ENCODE data around the gene ZBTB7C.

ZBTB7C gene

DNA sequence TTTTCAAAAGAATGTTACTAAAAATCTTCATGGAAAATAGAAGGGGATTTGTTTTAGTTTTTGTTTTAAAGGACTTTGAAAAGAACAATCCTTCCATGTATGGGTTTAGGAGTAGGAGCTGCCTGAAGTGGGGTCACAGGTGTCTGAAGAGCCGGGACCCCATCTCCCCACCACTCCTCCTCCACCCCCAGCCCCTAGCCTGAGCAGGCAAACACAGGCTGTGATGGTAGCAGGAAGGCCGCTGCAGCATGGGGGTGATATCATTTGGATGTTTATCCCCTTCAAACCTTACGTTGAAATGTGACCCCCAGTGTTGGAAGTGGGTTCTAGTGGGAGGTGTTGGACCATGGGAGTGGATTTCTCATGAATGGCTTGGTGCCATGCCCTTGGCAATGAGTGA lies 93.0 kb downstream of the ZBTB7C start:
- H3K27ac ChIP-seq (ENCODE audit: low read length) = no peak overlapping the region
- H3K9me3 ChIP-seq (ENCODE audit: insufficient read depth, low read depth, low read length) = no peaks in the 10 kb centered on the region
- no peak overlapping the region for H3K9ac ChIP-seq (ENCODE audit: low read depth, low read length)
- H3K4me3 ChIP-seq (ENCODE audit: low read length) = no peak overlapping the region
- no peaks in the 10 kb centered on the region for H3K36me3 ChIP-seq (ENCODE audit: insufficient read depth, low read depth, low read length)
- H3K27me3 ChIP-seq (ENCODE audit: insufficient read depth, low read length) = no peaks in the 10 kb centered on the region; the same call in 1 of the 2 replicates
- peaks cover 5% of the 10 kb centered on the region for H3K4me1 ChIP-seq (ENCODE audit: insufficient read depth, low read length)

DNA sequence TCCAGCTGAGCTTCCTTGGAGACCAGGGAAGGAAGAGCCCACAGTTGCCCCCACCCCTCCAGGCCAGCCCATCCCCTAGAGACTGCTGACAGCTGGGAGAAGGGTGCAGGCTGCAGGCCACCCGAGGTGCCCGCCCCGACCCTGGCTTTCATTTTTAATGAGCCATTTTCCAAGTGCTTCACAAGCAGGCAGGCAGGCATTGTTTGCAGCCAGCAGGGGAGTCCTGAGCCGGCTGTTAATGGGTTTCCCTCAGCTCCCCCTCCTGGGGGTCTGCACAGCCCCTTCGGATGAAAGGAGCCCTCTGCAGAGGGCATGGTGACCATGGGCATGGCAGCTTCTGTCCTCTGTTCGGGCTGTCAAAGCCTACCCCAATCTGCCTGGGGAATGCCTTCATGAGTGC lies 94.5 kb downstream of the ZBTB7C start:
- Histone ChIP-seq H3K27ac (ENCODE audit: low read length) (no peak overlapping the region), H3K27me3 (ENCODE audit: insufficient read depth, low read length) (no peaks in the 10 kb centered on the region; the same call in 1 of the 2 replicates), H3K9me3 (ENCODE audit: insufficient read depth, low read depth, low read length) (no peaks in the 10 kb centered on the region), H3K36me3 (ENCODE audit: insufficient read depth, low read depth, low read length) (no peaks in the 10 kb centered on the region), H3K9ac (ENCODE audit: low read depth, low read length) (no peak overlapping the region), H3K4me1 (ENCODE audit: insufficient read depth, low read length) (peaks cover 5% of the 10 kb centered on the region), H3K4me3 (ENCODE audit: low read length) (no peak overlapping the region)

DNA sequence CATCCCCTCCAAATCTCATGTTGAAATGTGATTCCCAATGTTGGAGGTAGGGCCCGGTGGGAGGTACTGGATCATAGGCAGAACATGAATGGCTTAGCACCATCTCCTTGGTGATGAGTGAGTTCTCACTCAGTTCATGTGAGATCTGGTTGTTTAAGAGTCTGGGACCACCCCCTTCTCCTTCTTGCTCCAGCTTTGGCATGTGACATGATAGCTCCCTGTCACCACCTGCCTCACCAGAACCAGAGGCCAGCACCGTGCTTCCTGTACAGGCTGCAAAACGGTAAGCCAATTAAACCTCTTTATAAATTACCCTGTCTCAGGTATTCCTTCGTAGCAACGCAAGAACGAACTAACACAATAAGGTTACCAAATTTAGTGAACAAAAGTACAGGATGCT lies 95.4 kb downstream of the ZBTB7C start:
- no peaks in the 10 kb centered on the region; the same call in 1 of the 2 replicates for H3K27me3 ChIP-seq (ENCODE audit: insufficient read depth, low read length)
- no peaks in the 10 kb centered on the region for H3K36me3 ChIP-seq (ENCODE audit: insufficient read depth, low read depth, low read length)
- no peak overlapping the region for H3K4me3 ChIP-seq (ENCODE audit: low read length)
- H3K9me3 ChIP-seq (ENCODE audit: insufficient read depth, low read depth, low read length) = no peaks in the 10 kb centered on the region
- H3K9ac ChIP-seq (ENCODE audit: low read depth, low read length) = no peak overlapping the region
- no peak overlapping the region for H3K27ac ChIP-seq (ENCODE audit: low read length)
- H3K4me1 ChIP-seq (ENCODE audit: insufficient read depth, low read length) = peaks cover 5% of the 10 kb centered on the region

DNA sequence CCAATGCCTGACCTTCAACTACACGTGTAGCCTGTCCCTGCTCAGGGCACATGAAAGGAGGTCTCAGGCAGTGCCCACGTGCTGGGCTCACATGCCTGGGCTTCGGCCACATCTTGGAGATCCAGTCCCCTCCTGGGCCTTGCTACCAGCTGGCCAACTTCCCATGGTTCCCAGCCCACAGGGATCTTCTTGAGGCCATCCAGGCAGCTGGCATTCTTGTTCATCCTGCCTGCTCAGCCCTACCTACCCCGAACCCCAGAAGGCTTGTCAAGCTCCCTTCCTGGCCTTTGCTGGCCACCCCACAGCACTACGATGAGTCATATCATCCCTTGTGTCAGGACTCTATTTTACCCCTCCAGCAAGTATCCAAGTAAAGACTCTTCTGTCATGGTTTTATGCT lies 97.1 kb downstream of the ZBTB7C start:
- Histone ChIP-seq H3K4me3 (ENCODE audit: low read length) (no peak overlapping the region), H3K36me3 (ENCODE audit: insufficient read depth, low read depth, low read length) (no peaks in the 10 kb centered on the region), H3K9me3 (ENCODE audit: insufficient read depth, low read depth, low read length) (no peaks in the 10 kb centered on the region), H3K27ac (ENCODE audit: low read length) (no peak overlapping the region), H3K27me3 (ENCODE audit: insufficient read depth, low read length) (no peaks in the 10 kb centered on the region; the same call in 1 of the 2 replicates), H3K4me1 (ENCODE audit: insufficient read depth, low read length) (peaks cover 5% of the 10 kb centered on the region), H3K9ac (ENCODE audit: low read depth, low read length) (no peak overlapping the region)

DNA sequence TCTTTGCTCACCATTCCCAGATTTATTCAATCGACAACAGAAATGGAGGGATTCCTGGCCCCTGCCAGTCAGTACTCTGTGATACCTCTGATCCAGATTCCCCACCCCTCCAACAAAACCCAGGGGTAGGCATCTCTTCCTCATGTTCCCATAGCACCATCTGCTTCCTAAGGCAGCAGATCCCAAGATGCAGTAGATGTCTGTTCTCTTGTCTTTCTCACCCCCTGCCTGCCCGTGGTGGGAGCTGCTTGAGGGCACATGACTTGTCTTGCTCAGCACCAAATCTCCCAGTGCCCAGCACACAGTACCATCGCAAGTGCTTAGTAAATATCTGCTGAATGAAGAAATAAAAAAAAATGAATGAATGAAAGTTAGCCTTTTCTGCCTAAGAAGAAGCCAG lies 98.2 kb downstream of the ZBTB7C start:
- H3K36me3 ChIP-seq (ENCODE audit: insufficient read depth, low read depth, low read length) = no peaks in the 10 kb centered on the region
- no peak overlapping the region for H3K9ac ChIP-seq (ENCODE audit: low read depth, low read length)
- no peak overlapping the region for H3K27ac ChIP-seq (ENCODE audit: low read length)
- H3K4me1 ChIP-seq (ENCODE audit: insufficient read depth, low read length) = peaks cover 5% of the 10 kb centered on the region
- H3K9me3 ChIP-seq (ENCODE audit: insufficient read depth, low read depth, low read length) = no peaks in the 10 kb centered on the region
- H3K4me3 ChIP-seq (ENCODE audit: low read length) = no peak overlapping the region
- H3K27me3 ChIP-seq (ENCODE audit: insufficient read depth, low read length) = no peaks in the 10 kb centered on the region; the same call in 1 of the 2 replicates

DNA sequence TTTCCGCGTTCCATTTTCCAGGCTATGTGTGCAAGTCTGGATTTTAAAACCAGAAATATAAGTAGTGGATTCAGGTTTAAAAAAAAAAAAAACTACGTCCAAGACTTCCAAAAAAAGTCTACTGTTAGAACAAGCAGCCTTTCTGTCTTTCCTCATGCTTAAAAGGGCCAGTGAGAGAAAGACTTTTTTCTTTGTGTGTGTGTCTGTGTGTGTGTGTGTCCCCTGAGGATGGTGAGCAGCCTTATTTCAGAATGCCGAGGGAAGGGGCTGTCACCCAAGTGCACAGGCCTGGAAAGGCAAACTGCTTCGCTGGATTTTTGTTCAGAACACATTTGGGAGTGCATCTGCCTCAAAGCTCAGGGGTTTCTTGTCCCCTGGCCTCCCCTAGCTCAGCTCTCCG lies 98.8 kb downstream of the ZBTB7C start:
- Histone ChIP-seq H3K27ac (ENCODE audit: low read length) (no peak overlapping the region), H3K9me3 (ENCODE audit: insufficient read depth, low read depth, low read length) (no peaks in the 10 kb centered on the region), H3K9ac (ENCODE audit: low read depth, low read length) (no peak overlapping the region), H3K4me3 (ENCODE audit: low read length) (no peak overlapping the region), H3K27me3 (ENCODE audit: insufficient read depth, low read length) (no peaks in the 10 kb centered on the region; the same call in 1 of the 2 replicates), H3K36me3 (ENCODE audit: insufficient read depth, low read depth, low read length) (no peaks in the 10 kb centered on the region), H3K4me1 (ENCODE audit: insufficient read depth, low read length) (peaks cover 5% of the 10 kb centered on the region)

DNA sequence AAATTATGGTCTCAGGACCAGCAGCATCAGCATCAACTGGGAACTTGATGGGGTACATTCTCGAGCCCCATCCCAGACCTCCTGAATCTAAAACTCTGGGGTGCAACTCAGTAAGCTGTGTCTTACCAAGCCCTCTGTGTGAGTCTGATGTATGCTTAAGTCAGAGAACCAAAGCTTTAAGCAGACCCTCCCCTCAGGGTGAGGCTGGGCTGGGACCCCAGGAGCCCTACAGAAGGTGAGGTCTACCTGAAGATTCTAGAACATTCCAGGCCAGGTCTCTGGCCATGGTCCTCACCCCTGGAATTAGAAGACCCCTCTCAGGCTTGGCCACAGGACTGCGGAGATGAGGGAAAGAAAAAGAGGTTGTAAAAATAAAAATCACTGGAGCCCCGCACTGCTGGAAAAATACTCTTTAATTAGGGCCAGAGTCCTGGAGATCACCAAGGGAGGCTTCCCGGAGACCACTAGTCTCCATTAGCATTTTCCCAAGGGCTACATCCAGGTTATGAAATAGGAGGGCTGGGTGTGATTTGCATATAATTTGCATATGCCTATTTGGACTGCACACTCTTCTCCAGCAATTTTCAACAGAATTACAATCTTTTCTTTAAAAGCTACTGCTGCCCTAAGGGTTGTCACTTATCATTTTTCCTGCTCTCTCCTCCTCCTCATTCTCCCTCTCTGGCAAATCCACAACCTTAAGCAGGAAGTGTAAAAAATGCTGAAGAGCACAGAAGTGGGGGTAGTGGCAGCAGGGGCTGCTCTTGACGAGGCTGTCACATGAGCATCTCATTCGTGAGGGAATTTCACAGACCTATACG lies 100.2 kb downstream of the ZBTB7C start:
- Histone ChIP-seq H3K27ac (ENCODE audit: low read length) (no peak overlapping the region), H3K9me3 (ENCODE audit: insufficient read depth, low read depth, low read length) (no peaks in the 10 kb centered on the region), H3K9ac (ENCODE audit: low read depth, low read length) (no peak overlapping the region), H3K4me3 (ENCODE audit: low read length) (no peak overlapping the region), H3K36me3 (ENCODE audit: insufficient read depth, low read depth, low read length) (no peaks in the 10 kb centered on the region), H3K4me1 (ENCODE audit: insufficient read depth, low read length) (no peaks in the 10 kb centered on the region; the same call in 1 of the 2 replicates), H3K27me3 (ENCODE audit: insufficient read depth, low read length) (no peaks in the 10 kb centered on the region; the same call in 1 of the 2 replicates)

DNA sequence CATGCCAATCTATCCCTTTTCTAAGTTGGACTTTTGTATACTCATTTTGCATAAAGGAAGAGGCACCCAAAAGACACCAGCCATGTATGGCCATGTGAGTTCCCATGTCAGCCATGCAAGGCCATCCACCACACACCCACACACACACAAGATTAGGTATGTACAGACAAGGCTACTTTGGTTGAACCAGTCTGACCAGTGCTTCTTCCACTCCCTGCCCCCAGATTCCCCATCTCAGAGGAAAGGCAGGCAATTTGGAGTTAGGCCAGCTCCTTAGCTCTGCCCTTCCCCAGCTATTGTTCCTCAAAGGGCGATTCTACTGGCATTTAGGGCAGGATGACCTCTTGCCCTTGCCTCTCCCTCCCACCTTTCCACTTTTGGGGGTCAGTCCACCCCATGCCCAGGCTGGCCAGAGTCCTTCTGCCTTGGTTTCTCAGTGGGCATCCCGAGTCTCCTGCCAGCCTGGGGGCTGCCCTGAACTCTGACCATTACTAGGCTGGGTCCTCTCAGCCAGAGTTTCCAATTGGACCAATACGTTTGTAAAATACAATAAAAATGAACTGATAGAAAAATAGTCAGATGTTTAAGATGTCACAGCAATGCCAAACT lies 101.1 kb downstream of the ZBTB7C start:
- Histone ChIP-seq H3K4me1 (ENCODE audit: insufficient read depth, low read length) (no peaks in the 10 kb centered on the region), H3K4me3 (ENCODE audit: low read length) (no peak overlapping the region), H3K9ac (ENCODE audit: low read depth, low read length) (no peak overlapping the region), H3K27me3 (ENCODE audit: insufficient read depth, low read length) (no peaks in the 10 kb centered on the region; the same call in 1 of the 2 replicates), H3K27ac (ENCODE audit: low read length) (no peak overlapping the region), H3K9me3 (ENCODE audit: insufficient read depth, low read depth, low read length) (no peaks in the 10 kb centered on the region), H3K36me3 (ENCODE audit: insufficient read depth, low read depth, low read length) (no peaks in the 10 kb centered on the region)

DNA sequence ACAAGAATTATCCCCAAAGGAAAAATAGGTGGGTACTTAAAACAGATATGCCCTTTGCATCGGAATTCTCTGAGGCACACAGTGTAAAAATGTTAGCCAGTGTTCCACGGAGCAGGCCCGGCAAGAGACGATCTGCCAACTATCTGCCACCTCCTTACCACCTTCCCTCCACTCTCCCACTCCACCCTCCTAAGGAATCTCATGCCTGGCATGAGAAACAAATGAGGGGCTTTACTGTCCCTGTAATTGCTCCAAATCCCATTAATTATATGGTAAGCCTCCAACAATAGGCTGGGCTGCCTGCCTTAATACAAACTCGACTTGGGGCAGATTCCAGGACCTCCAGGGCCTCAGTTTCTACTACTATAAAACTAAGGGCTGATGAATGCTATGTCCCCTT lies 102.3 kb downstream of the ZBTB7C start:
- Histone ChIP-seq H3K9ac (ENCODE audit: low read depth, low read length) (no peak overlapping the region), H3K4me1 (ENCODE audit: insufficient read depth, low read length) (no peaks in the 10 kb centered on the region), H3K36me3 (ENCODE audit: insufficient read depth, low read depth, low read length) (no peaks in the 10 kb centered on the region), H3K4me3 (ENCODE audit: low read length) (no peak overlapping the region), H3K27ac (ENCODE audit: low read length) (no peak overlapping the region), H3K9me3 (ENCODE audit: insufficient read depth, low read depth, low read length) (no peaks in the 10 kb centered on the region), H3K27me3 (ENCODE audit: insufficient read depth, low read length) (no peaks in the 10 kb centered on the region; the same call in 1 of the 2 replicates)

DNA sequence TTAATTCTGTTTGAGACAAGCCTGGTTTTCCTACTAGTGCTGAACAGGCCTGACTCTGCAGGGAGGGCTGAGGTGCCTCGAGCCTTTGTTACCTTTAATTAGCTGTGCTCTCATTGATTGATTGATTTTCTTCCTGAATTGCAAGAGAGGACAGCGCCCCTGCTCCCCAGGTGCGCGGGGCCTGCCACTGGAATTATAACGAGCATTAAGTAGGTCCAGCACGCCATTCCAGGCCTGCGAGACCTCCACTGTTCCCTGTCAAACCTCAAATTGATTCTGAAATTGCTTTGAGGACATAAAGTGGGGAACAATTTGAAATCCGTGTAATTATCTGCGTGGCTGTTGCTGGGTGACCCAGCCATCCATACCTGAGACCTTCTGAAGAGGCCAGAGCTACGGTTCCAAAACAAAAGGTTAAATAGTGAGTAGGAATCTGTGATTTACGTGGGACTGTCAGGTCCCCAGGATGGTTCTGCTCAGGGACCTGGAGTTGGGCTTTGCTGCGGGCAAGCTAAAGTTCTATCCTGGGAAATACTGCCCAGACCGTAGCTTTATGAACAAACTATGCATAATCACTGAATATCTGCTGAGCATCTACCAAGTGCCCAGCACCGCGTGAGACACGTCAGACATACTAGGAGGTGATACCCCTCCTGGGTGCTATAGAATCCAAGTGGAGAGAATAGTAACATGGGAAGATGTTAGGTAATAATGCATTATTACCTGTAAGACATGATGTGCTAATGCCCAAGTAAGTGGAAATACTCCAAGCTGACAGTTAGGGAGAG lies 104.1 kb downstream of the ZBTB7C start:
- no peaks in the 10 kb centered on the region for H3K36me3 ChIP-seq (ENCODE audit: insufficient read depth, low read depth, low read length)
- H3K9ac ChIP-seq (ENCODE audit: low read depth, low read length) = no peak overlapping the region
- no peak overlapping the region for H3K4me3 ChIP-seq (ENCODE audit: low read length)
- H3K4me1 ChIP-seq (ENCODE audit: insufficient read depth, low read length) = peaks cover 2% of the 10 kb centered on the region; the same call in 1 of the 2 replicates
- H3K27me3 ChIP-seq (ENCODE audit: insufficient read depth, low read length) = no peaks in the 10 kb centered on the region
- no peak overlapping the region for H3K27ac ChIP-seq (ENCODE audit: low read length)
- no peaks in the 10 kb centered on the region for H3K9me3 ChIP-seq (ENCODE audit: insufficient read depth, low read depth, low read length)

DNA sequence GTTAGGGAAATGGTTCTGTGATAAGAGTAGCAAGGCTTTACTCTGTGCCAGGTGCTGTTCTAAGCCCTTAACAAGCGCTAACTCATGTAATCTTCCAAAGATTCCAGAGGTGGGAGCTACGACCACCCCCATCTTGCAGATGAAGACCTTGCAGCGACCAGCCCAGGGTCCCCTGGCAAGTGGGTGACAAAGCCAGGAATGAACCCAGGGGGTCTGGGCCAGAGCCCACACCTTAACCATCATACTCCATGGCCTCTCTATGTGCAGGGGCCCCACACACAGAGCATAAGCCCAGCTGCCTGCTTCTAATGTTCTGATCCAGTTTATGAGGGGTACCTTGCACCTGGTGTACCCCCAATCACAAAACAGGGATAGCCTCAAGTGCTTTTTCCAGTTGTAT lies 105.3 kb downstream of the ZBTB7C start:
- no peaks in the 10 kb centered on the region for H3K27me3 ChIP-seq (ENCODE audit: insufficient read depth, low read length)
- H3K36me3 ChIP-seq (ENCODE audit: insufficient read depth, low read depth, low read length) = no peaks in the 10 kb centered on the region

More for the DNA sequence above, 105.3 kb downstream of the ZBTB7C start:
- no peak overlapping the region for H3K9ac ChIP-seq (ENCODE audit: low read depth, low read length)
- no peak overlapping the region for H3K27ac ChIP-seq (ENCODE audit: low read length)
- no peak overlapping the region for H3K4me3 ChIP-seq (ENCODE audit: low read length)
- no peaks in the 10 kb centered on the region for H3K9me3 ChIP-seq (ENCODE audit: insufficient read depth, low read depth, low read length)
- peaks cover 2% of the 10 kb centered on the region; the same call in 1 of the 2 replicates for H3K4me1 ChIP-seq (ENCODE audit: insufficient read depth, low read length)
